HG03064 (cell line): ENCODE data around the gene NR1H4.
"Not testable (repeated sequence)": the region's sequence is repeated elsewhere in the genome, so short reads cannot be mapped to it uniquely, and the experiment has no call there.

Experiments
- ATAC-seq: cut with Tn5 transposase; IDR thresholded peaks from one replicate; pipeline ENCODE4 v1.9.1; 2021; ENCODE audit warnings: low read depth; ENCODE audit not compliant: unreplicated experiment

The NR1H4 gene

DNA sequence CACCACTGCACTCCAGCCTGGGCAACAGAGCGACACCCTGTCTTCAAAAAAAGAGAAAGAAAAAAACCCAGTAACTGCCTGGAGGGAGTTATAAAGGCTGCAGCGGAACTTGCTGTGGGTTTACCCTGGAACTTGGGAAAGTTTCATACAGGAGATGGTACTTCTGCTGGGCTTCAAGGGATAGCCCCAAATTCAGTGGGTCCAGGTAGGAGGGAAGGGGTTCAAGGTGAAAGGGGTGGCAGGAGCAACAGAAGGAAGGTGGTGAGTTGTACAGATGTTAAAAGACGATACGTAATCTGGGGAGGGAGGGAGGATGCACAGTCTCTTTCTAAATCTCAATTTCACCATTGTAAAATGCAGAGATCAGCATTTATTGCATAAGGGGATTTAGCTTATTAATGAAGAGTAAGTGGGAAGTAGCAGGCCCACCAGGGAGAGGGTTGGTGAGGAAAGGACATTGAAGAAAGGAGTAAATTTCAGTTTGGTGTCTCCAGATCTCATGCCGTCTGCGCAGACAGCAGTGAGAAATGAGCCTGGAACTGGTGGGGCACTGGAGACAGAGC lies 91.3 kb downstream of the NR1H4 start:
- no peak for ATAC-seq

DNA sequence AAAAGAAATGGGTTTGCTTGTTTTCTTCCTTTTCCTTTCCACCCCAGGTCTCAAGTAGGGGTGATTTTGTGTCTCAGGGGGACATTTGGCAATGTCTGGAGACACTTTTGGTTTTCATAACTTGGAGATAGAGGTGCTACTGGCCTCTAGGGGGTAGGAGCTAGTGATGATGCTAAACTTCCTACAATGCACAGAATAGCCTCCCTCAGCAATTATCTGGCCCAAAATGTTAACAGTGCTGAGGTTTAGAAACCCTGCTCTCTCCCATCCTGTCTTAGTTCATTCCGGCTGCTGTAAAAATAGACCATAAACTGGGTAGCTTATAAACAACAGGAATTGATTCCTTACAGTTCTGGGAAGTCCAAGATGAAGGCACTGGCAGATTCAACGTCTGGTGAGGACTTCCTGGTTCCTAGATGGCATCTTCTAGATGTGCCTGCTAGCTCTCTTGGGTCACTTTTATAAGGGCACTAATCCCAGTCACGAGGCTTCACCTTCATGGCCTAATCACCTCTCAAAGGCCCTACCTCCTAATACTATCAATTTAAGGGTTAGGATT lies 92.4 kb downstream of the NR1H4 start:
- ATAC-seq, result no peak

DNA sequence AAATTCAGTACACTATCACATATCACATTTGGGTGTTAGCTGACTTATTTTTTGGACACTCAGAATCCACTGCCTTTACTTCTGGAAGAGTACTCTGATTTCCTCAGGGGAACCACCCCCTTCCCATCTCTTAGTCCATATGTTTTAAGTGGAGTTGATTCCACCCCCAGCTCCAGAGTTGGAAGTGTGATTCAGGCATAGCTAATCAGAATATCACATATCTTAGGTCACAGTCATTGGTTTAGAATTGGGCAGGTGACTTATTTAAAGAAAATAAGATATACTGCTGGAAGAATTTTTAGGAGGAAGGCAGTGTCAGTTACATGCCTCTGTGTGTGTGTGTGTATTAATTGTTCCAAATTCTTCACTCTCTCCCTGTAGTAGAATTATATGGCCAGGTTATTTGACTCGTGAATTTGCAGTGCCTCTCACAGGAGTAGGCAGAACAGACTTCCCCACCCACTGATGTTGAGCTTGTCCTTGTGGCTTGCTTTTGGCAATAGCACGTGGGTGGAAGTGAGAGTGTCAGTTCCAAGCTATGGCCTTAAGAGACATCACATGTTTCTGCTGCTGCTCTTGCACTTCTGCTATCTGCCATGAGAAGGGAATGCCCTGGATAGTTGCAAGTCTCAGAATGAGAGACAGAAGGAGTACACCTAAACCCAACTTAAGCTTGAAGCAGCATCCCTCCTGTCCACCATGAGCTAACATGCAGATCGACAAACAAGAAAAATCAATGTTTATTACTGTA lies 93.4 kb downstream of the NR1H4 start:
- peak; percentile 91 for ATAC-seq

DNA sequence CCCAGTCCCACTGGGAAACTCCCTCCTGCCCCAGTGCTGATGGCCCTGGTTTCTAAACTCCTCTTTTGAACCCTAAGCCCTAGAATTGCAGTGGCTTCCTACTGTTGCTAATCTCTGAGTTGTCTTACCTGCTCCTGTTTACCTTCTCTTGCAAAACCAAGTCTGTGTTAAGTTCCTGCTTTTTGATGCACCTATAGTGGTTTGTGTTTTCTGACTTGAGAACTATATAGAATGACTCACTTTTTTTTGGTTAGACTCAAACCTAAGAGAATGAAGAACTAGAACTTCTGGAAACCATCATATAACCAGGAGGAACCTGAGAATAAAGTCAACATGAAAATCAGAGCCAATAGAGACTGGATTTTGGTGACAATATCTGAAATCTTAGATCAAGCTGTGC lies 94.3 kb downstream of the NR1H4 start:
- peak; percentile 7 for ATAC-seq

DNA sequence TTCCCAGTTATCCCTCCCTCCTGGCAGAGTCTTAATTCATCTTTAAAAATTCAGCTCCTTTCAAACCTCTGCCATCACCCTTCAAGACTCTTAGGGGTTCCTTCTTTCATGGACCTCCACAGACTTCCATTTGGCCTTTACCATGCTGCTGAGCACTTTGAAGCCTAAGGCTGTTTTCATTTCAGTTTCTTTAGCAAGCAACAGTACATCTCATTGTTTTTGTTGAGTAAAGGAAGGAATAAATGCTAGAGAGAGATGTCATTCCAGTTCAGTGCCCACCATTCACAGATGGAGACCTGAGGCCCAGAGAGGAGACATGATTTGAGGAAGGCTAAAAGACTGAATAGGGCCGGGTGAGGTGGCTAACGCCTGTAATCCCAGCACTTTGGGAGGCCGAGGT lies 98.5 kb downstream of the NR1H4 start:
- ATAC-seq, result no peak

DNA sequence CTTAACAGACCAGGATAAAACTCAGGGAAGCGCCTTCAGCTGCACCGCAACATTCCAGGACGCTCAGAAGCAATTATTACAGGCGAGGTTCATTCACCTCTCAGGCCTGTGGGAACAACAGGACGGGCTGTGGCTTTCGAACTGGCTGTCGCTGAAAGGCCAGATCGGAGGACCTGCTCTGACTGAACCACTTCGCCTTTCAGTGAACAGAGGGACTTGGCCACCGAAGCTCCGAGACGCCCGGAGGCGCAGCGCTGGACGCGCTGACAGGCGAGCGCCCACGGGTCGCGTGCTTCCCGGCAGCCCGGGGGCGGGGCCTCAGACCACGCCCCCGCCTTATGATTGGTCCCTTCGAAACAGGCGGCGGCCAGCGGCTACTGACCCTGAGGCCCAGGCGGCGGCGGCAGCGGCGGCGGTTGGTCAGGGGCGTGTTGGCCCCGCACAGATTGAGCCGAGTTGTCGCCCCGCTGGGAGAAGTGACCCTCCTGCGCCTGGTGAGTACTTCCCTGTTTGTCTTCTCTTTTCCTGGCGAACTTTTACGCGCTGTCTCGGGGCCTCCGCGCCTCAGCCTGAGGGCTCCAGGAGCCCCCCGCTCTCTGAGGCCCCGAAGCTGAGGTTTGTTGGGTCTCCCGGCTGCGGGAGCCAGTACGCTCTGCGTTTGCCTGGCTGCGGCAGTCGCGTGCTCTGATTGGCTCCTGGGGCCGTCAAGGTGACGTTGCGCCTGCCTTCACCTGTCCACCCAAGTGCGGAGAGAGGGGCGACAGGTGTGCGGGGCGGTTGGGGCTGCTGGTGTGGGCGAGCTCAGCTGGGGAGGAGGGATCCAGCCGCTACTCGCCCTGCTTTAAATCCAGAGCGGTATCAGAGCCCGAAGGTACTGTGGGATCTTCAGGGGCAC lies 99.9 kb downstream of the NR1H4 start, which contains the start of gene GAS2L3:
Gene GAS2L3 (plus strand): TSS at position 393 of the 895 bp plus-strand sequence. CDS start 21,221 bp downstream, outside the sequence.
- ATAC-seq, result peak; percentile 98

DNA sequence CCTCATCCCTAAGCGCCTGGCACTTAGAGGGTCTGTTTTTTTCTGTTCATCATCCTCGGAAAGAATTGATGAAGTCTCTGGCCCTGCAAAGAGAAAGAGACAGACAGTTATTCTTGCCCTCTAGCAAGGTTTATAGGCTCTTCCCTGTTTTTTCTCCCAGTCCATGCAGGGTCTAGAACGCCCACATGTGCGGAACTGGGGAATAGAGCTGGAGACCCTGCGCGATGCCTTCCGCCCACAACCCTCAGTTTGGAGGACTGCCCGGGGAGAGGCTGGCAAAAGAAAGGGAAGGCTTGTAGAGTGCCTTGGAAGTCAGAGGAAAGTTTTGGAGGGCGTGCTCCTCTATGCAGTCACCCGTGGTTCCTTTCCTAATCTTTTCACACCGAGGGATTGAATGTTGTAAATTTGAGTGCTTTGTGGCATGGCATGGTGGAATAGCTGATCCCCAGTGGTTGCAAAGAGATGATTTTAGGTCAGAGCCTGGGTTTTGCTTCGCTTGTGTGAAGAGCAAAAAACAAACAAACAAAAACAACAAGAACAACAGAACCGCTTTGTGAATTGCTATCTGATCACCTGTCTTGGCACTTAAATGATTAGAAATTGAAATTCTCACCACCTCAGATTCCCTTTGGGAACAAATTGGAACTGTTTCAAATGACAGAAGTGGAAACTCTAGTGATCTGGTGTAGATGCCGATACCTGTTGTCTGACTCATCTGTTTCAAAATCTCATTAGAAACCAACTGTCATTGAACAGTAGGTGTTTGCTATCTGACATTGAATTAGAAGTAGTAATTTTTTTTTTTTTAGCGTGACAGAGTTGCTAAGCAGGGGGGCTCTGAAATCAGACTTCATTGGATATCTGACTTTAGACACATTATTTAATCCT lies 100.8 kb downstream of the NR1H4 start:
- ATAC-seq, result no peak

DNA sequence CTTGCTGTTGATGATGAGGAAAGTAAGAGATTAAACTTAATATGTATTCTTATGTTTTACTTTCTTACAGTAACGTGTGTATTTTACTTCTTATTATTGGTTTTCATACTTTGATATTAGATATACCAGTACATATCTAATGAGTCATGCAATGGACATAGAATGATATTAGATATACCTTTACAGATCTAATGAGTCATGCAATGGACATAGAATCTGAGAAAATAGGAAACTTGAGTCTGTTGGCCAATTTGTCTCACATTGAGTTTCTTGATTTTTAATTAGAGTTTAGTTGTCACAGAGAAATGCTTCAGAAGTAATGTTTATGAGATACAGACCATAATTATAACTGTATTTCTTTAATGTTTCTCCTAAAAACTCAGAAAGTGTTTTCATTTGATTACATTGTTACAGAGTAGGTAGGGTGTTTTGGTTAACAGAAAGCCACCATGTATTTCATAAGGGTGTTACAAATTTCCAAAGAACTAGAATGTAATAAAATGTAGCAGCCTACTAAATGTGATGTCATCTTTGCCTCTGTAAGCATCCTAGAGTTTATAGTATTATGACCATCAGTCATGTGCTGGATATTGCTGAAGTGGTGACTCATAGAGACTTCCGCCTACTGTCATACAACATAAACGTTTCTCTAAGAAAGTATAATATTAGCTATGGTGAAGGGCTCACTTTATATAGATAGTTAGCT lies 102.8 kb downstream of the NR1H4 start:
- ATAC-seq, result no peak

DNA sequence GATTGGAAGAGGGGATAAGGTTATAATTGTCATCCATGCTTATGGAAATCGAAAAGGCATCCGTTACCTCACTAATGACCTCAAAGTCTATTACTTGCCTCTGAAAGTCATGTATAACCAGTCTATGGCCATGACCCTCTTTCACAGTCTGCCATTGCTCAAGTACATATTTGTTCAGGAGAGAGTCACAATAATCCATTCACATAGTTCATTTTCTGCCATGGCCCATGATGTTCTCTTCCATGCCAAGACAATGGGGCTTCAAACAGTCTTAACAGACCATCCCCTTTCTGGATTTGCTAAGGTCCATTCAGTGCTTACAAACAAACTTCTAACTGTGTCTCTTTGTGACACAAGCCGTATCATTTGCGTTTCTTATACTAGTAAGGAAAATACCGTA lies 105.3 kb downstream of the NR1H4 start:
- ATAC-seq, result no peak

DNA sequence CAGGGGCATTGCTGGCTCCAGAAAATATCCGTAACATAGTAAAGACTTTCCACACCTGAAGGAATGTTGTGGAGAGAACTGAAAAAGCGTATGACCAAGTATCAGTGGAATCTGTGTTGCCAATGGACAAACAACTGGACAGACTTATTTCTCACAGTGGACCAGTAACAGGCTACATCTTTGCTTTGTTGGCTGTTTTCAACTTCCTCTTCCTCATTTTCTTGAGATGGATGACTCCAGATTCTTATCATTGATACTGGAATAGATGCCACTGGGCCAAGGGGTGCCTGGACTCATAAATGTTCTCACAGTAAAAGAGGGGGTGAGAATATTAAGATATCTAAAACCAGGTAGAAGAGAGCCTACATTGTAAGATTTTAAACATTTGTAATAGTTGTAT lies 106.2 kb downstream of the NR1H4 start:
- no peak for ATAC-seq

DNA sequence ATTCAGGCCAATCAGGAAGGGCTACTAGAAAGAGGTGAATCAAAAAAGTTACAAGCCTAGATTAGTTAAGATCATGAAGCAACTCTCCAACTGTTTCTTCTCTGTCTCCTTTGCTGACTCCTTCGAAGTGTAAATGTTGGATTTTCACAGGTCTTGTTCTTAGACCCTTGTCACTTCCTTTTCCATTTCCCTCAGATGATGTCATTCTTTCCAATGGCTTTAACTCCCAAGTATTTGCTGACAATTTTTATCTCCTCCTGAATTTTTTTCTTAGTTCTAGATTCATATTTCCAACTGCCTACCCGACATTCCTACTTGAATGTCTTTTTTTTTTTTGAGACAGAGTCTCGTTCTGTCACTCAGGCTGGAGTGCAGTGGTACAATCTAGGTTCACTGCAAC lies 110.6 kb downstream of the NR1H4 start:
- no peak for ATAC-seq

DNA sequence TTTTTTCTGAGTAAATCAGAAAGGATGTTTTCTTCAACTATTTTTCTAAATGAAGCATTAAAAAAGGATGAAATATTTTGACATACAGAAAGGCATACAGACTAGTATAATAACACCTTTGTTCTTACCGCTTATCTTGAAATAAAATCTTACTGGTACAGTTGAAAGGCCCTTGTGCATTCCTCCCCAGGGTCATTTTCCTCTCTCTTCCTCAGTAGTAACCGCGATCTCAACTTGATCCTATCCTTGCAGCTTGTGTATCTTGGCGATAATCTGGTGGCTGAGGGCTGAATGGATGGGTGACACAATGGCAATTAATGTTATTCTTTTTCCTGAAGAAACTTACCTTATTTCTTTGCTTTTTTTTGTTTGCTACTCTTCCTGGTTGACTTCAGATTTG lies 118.3 kb downstream of the NR1H4 start:
- no peak for ATAC-seq

DNA sequence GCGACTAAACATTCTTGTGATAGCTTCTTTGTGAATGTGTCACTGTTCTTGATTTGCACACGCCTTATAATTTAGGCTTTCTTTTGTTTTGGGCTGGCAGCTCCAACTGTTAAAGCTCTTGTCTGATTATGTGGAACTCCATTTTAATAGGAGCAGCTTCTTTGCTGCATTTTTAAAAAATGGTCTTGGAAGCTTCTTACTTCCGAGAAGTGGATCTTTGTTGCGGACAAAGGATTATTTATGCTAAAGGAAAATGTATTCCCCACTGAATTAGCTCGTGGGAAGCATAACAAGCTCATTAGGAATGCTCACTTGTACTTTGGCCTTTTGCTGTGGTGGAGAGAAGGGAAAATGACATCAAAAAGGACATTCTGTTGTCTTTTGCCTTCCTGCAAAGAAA lies 119.8 kb downstream of the NR1H4 start:
- ATAC-seq, result no peak

DNA sequence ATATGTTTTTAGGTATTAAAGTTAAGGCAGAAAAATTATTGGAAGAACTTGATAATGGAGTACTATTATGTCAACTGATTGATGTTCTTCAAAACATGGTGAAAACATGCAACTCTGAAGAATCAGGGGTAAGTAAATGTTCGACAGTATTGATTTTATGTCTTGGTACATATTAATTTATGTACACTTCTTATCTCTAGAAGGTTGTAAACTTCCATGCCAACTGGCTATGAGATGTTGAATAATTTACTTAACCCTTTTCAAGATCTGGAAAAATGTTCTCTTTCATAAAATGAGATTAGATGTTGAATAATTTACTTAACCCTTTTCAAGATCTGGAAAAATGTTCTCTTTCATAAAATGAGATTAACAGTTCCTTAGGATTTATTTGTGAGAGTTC lies 128.0 kb downstream of the NR1H4 start:
- no peak for ATAC-seq

DNA sequence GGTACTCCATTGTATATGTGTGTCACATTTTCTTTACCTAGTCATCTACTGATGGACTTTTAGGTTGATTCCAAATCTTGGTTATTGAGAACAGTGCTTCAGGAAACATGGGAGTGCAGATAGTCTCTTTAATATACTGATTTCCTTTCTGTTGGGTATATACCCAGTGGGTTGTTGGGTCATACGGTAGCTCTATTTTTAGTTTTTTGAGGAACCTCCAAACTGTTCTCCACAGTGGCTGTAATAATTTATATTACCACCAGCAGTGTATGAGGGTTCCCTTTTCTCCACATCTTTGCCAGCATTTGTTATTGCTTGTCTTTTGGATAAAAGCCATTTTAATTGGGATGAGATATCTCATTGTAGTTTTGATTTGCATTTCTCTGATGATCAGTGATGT lies 129.3 kb downstream of the NR1H4 start:
- ATAC-seq, result not testable (repeated sequence)

DNA sequence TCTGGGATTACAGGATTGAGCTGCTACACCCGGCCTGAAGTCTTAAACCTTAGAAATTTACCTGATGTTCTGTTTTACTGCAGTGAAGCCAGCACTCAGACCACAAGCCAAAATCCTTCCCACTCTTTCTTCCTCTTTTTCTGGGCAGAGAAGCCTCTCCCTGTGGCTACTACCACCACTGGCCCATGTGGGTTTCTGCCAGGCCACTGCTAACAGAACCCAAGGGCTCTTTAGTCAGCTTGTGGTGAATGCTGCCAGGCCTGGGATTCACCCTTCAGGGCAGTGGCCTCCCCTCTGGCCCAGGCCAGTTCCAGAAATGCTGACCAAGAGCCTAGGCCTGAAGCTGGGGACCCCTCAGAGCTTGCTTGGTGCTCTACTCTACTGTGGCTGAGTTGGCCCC lies 135.1 kb downstream of the NR1H4 start:
- no peak for ATAC-seq

DNA sequence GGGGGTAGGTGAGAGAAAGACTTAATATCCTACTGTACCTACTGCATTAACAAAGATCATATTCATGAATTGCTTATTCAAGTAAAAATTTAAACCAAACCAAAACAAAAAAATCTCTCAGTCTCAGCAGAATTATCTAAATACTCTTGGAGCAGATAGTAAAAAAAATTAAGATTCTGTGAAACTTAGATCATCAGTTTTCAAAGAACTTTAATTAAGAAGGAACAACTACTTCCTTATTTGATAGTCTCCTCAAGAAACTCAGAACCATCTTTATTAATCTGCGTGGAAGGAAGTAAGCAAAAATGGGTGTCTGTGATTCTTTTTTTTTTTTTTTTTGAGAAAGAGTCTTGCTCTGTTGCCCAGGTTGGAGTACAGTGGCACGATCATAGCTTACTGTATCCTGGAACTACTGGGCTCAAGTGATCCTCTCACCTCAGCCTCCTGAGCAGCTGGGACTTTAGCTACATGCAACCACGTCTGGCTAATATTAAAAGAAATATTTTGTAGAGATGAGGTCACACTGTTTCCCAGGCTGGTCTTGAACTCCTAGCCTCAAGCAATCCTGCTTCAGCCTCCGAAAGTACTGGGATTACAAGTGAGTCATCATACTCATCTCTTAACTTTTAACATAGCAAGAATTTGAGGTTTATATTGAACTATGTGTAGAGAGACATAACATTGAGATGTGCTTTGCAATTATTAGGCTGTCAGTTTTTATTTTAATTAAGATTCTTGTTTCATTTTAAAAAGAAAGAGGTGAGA lies 137.2 kb downstream of the NR1H4 start:
- ATAC-seq, result no peak

DNA sequence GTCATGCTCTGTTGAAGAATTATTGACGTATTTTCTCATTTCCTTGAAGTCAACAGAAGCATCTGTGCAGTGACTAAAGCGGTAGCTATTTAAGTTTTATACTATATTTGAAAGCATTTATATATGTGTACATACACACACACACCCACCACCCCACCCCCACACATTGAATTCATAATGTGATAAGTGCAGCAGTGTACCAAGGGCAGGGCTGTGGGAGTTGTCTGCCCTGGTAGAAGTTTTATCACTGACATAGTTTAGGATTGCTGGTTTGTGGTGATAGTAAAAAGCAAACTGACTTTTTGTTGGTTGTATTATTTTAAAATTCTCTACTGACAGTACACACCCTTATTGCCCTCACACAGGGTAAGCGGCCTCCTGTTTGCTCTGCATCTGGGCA lies 138.9 kb downstream of the NR1H4 start:
- no peak for ATAC-seq
